ENCODE results near the gene CLNS1A.

Gene CLNS1A

GRCh38 chr11:77669848-77670511, 32.4 kb upstream of the CLNS1A start:
- no peak overlapping the region for H2AFZ ChIP-seq (ENCODE audit: low read depth, low read length)
- H4K20me1 ChIP-seq (ENCODE audit: insufficient read depth, low read length), result no peaks in the 10 kb centered on the region
- H3K9ac ChIP-seq (ENCODE audit: low read length), result no peak overlapping the region
- H3K79me2 ChIP-seq (ENCODE audit: low read length), result no peaks in the 10 kb centered on the region
- no peaks in the 10 kb centered on the region for H3K27me3 ChIP-seq (ENCODE audit: low read depth, low read length)
- TF ChIP-seq CTCF (IDR thresholded peaks at IDR 0.05; ENCODE audit: low read depth, low read length) (no peak), EZH2phosphoT487 (IDR thresholded peaks at IDR 0.05; ENCODE audit: low read depth) (no peak)
- H3K36me3 ChIP-seq (replicated peaks; ENCODE audit: low read depth, low read length), result peaks cover 51% of the 10 kb centered on the region
- no peaks in the 10 kb centered on the region for H3K9me3 ChIP-seq (ENCODE audit: insufficient read depth, low read length)
- H3K27ac ChIP-seq (ENCODE audit: low read length), result no peak overlapping the region
- H3K4me3 ChIP-seq (ENCODE audit: low read length), result no peak overlapping the region
- H3K4me2 ChIP-seq (ENCODE audit: low read length), result no peak overlapping the region
- no peaks in the 10 kb centered on the region for H3K4me1 ChIP-seq (ENCODE audit: low read length)

- Histone ChIP-seq H3K27me3 (ENCODE audit: low read depth, low read length) (no peaks in the 10 kb centered on the region), H3K36me3 (replicated peaks; ENCODE audit: low read depth, low read length) (peaks cover 49% of the 10 kb centered on the region), H3K9me3 (ENCODE audit: insufficient read depth, low read length) (no peaks in the 10 kb centered on the region), H3K4me1 (ENCODE audit: low read length) (no peaks in the 10 kb centered on the region), H3K27ac (ENCODE audit: low read length) (no peak overlapping the region), H3K79me2 (ENCODE audit: low read length) (no peaks in the 10 kb centered on the region), H2AFZ (ENCODE audit: low read depth, low read length) (no peak overlapping the region), H4K20me1 (ENCODE audit: insufficient read depth, low read length) (no peaks in the 10 kb centered on the region), H3K4me3 (ENCODE audit: low read length) (no peak overlapping the region), H3K4me2 (ENCODE audit: low read length) (no peak overlapping the region), H3K9ac (ENCODE audit: low read length) (no peak overlapping the region)
- TF ChIP-seq EZH2phosphoT487 (IDR thresholded peaks at IDR 0.05; ENCODE audit: low read depth) (no peak), CTCF (IDR thresholded peaks at IDR 0.05; ENCODE audit: low read depth, low read length) (no peak)
Observed at GRCh38 chr11:77668760-77669159, 31.2 kb upstream of the CLNS1A start.

- H3K9me3 ChIP-seq (ENCODE audit: insufficient read depth, low read length), result no peaks in the 10 kb centered on the region
- no peak overlapping the region for H3K4me3 ChIP-seq (ENCODE audit: low read length)
- no peaks in the 10 kb centered on the region for H3K79me2 ChIP-seq (ENCODE audit: low read length)
- TF ChIP-seq CTCF (IDR thresholded peaks at IDR 0.05; ENCODE audit: low read depth, low read length), result no peak
- TF ChIP-seq EZH2phosphoT487 (IDR thresholded peaks at IDR 0.05; ENCODE audit: low read depth), result no peak
- peaks cover 35% of the 10 kb centered on the region for H3K36me3 ChIP-seq (replicated peaks; ENCODE audit: low read depth, low read length)
- H2AFZ ChIP-seq (ENCODE audit: low read depth, low read length), result no peak overlapping the region
- H3K9ac ChIP-seq (ENCODE audit: low read length), result no peak overlapping the region
- H4K20me1 ChIP-seq (ENCODE audit: insufficient read depth, low read length), result peaks cover 5% of the 10 kb centered on the region; the same call in 1 of the 2 replicates
- no peaks in the 10 kb centered on the region for H3K27me3 ChIP-seq (ENCODE audit: low read depth, low read length)
- peaks cover 14% of the 10 kb centered on the region for H3K4me1 ChIP-seq (ENCODE audit: low read length)
- H3K4me2 ChIP-seq (ENCODE audit: low read length), result no peak overlapping the region
- H3K27ac ChIP-seq (ENCODE audit: low read length), result no peak overlapping the region
Observed at GRCh38 chr11:77665240-77665965, 27.8 kb upstream of the CLNS1A start.

GRCh38 chr11:77661670-77662069, 24.1 kb upstream of the CLNS1A start:
- no peak for TF ChIP-seq CTCF (IDR thresholded peaks at IDR 0.05; ENCODE audit: low read depth, low read length)
- TF ChIP-seq EZH2phosphoT487 (IDR thresholded peaks at IDR 0.05; ENCODE audit: low read depth), result no peak
- no peak overlapping the region for H3K4me2 ChIP-seq (ENCODE audit: low read length)
- H3K9ac ChIP-seq (ENCODE audit: low read length), result no peak overlapping the region
- H3K36me3 ChIP-seq (replicated peaks; ENCODE audit: low read depth, low read length), result peaks cover 11% of the 10 kb centered on the region
- no peak overlapping the region for H2AFZ ChIP-seq (ENCODE audit: low read depth, low read length)
- peaks cover 5% of the 10 kb centered on the region; the same call in 1 of the 2 replicates for H4K20me1 ChIP-seq (ENCODE audit: insufficient read depth, low read length)
- peaks cover 17% of the 10 kb centered on the region for H3K4me1 ChIP-seq (ENCODE audit: low read length)
- no peaks in the 10 kb centered on the region for H3K9me3 ChIP-seq (ENCODE audit: insufficient read depth, low read length)
- H3K27me3 ChIP-seq (ENCODE audit: low read depth, low read length), result no peaks in the 10 kb centered on the region
- H3K79me2 ChIP-seq (ENCODE audit: low read length), result no peaks in the 10 kb centered on the region
- H3K27ac ChIP-seq (ENCODE audit: low read length), result no peak overlapping the region
- no peak overlapping the region for H3K4me3 ChIP-seq (ENCODE audit: low read length)
